GM12864 (cell line): ENCODE data around the gene EPS8L2.
"Not testable (repeated sequence)": the region's sequence is repeated elsewhere in the genome, so short reads cannot be mapped to it uniquely, and the experiment has no call there.

Experiments
- DNase-seq: peaks from one replicate; pipeline ENCODE4 v3.0.0-alpha.2; 2011; ENCODE audit warnings: low read depth
- H3K4me3 ChIP-seq: 2 replicates; pipeline ENCODE4 v1.5.1; 2011; ENCODE audit warnings: mild to moderate bottlenecking, low read depth, low read length, control low read depth
- CTCF ChIP-seq: IDR thresholded peaks from 2 replicates; pipeline ENCODE4 v1.5.1; 2011; ENCODE audit warnings: low read depth, mild to moderate bottlenecking, moderate library complexity, low read length, control low read depth, inconsistent platforms; ENCODE audit errors: missing control alignments

Gene EPS8L2

GRCh38 chr11:689625-690024 lies 16.4 kb upstream of the EPS8L2 start:
- no peak overlapping the region for H3K4me3 ChIP-seq
- no peak for TF ChIP-seq CTCF
- DNase-seq: no peak

GRCh38 chr11:690244-690643 lies 15.8 kb upstream of the EPS8L2 start:
- H3K4me3 ChIP-seq, DNase-seq: not testable (repeated sequence)

GRCh38 chr11:690738-691633 lies 15.0 kb upstream of the EPS8L2 start:
- no peak overlapping the region for H3K4me3 ChIP-seq
- TF ChIP-seq CTCF: no peak
- no peak for DNase-seq

- no peak overlapping the region for H3K4me3 ChIP-seq
- no peak for TF ChIP-seq CTCF
- no peak for DNase-seq
Measured at GRCh38 chr11:691710-692590, 14.1 kb upstream of the EPS8L2 start.

- TF ChIP-seq CTCF: no peak
- no peak for DNase-seq
- peak overlapping the region; percentile 61 for H3K4me3 ChIP-seq
Measured at GRCh38 chr11:692824-693414, 13.1 kb upstream of the EPS8L2 start.

GRCh38 chr11:693415-693831 lies 12.6 kb upstream of the EPS8L2 start:
- peak overlapping the region; percentile 61 for H3K4me3 ChIP-seq
- no peak for TF ChIP-seq CTCF
- DNase-seq: no peak
